Omental fat pad (tissue), 4 donors: ENCODE measurements around the gene ARHGAP9. TPM values are rescaled to one million over a fixed set of nuclear protein-coding genes. Genes with fewer than 3 reads are reported as not detected.
"Not testable (repeated sequence)": the region's sequence is repeated elsewhere in the genome, so short reads cannot be mapped to it uniquely, and the experiment has no call there.

ENCODE experiments used
- ATAC-seq: fragments of 150-250 bp; one replicate; pipeline ENCODE4 v1.9.1; 2016; ENCODE audit warnings: mild to moderate bottlenecking, moderate library complexity; ENCODE audit not compliant: low FRiP score
- DNase-seq: peaks from one replicate; pipeline ENCODE4 v3.0.0-alpha.2; 2019; ENCODE audit warnings: low spot score
- total RNA-seq, 4 donors: library from RNA; depleted of rRNA; stranded (reverse); fragments of >200 nt; gene quantifications; one replicate each; pipeline ENCODE4 v1.1.0, GENCODE V29; 2016
- TF ChIP-seq, protein P1 (sequence below), 3 donors: fragments of 450-650 bp; IDR thresholded peaks; one replicate each; pipeline ENCODE4 v1.5.1; 2016 to 2017; ENCODE audit warnings: antibody characterized with exemption in 3 of 3, mild to moderate bottlenecking in 3 of 3, moderate library complexity in 2 of 3

Gene ARHGAP9
- total RNA-seq, 4 donors from 2014 or later, result 13.8 to 85.6 (median 29.8) TPM

GRCh38 chr12:57497223-57498131 lies 17.8 kb upstream of the ARHGAP9 start:
- ATAC-seq (no peak), DNase-seq (no peak)

GRCh38 chr12:57496822-57497221 lies 17.2 kb upstream of the ARHGAP9 start:
- ATAC-seq, result no peak
- TF ChIP-seq, protein P1, sequence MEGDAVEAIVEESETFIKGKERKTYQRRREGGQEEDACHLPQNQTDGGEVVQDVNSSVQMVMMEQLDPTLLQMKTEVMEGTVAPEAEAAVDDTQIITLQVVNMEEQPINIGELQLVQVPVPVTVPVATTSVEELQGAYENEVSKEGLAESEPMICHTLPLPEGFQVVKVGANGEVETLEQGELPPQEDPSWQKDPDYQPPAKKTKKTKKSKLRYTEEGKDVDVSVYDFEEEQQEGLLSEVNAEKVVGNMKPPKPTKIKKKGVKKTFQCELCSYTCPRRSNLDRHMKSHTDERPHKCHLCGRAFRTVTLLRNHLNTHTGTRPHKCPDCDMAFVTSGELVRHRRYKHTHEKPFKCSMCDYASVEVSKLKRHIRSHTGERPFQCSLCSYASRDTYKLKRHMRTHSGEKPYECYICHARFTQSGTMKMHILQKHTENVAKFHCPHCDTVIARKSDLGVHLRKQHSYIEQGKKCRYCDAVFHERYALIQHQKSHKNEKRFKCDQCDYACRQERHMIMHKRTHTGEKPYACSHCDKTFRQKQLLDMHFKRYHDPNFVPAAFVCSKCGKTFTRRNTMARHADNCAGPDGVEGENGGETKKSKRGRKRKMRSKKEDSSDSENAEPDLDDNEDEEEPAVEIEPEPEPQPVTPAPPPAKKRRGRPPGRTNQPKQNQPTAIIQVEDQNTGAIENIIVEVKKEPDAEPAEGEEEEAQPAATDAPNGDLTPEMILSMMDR (IDR thresholded peaks at IDR 0.05), result no peak
- no peak for DNase-seq

More at GRCh38 chr12:57497223-57498131, 17.8 kb upstream of the ARHGAP9 start:
- TF ChIP-seq, protein P1 (IDR thresholded peaks at IDR 0.05), result no peak

DNA sequence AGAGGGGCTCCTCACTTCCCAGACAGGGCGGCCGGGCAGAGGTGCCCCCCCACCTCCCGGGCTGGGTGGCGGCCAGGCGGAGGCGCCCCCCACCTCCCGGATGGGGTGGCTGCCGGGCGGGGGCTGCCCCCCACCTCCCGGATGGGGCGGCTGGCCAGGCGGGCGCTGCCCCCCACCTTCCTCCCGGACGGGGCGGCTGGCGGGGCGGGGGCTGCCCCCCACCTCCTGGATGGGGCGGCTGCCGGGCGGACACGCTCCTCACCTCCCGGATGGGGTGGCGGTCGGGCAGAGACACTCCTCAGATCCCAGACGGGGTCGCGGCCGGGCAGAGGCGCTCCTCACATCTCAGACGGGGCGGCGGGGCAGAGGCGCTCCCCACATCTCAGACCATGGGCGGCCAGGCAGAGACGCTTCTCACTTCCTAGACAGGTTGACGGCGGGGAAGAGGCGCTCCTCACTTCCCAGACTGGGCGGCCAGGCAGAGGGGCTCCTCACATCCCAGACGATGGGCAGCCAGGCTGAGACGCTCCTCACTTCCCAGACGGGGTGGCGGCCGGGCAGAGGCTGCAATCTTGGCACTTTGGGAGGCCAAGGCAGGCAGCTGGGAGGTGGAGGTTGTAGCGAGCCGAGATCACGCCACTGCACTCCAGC lies 15.5 kb upstream of the ARHGAP9 start:
- not testable (repeated sequence) for ATAC-seq, DNase-seq

DNA sequence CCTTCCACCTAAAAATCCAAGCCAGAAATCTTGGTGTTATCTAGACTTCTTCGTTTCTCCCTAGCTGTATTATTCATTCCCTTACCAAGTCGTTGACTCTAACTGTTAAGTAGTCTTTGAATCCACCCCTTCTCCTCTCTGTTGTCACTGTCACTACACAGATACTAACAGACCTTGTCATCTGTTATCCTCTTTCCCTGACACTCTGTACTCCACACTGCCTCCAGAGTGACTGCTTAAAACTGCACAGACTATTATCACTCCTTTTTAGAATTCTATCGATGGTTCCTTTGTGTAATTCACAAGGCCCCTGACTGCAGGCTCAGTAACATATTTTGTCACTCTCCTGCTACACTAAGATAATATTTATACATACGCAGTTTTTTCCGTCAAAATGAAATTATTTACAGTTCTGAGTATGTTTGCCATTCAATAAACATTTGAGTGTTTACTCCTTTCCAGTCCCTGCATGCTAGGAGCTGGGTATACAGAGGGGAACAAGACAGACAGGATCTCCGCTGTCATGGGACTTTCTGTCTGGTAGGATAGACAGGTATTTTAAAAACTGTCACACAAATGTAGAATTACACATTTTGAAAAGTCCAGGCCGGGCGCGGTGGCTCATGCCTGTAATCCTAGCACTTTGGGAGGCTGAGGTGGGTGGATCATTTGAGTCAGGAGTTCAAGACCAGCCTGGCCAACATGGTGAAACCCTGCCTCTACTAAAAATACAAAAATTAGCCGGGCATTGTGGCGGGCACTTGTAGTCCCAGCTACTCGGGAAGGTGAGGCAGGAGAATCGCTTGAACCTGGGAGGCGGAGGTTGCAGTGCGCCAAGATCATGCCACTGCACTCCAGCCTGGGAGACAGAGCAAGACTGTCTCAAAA lies 12.0 kb upstream of the ARHGAP9 start:
- DNase-seq (no peak), ATAC-seq (no peak)
- TF ChIP-seq, protein P1 (IDR thresholded peaks at IDR 0.05), result no peak

GRCh38 chr12:57490126-57490525 lies 10.5 kb upstream of the ARHGAP9 start:
- DNase-seq, result no peak
- ATAC-seq, result no peak
- TF ChIP-seq, protein P1 (IDR thresholded peaks at IDR 0.05), result no peak

DNA sequence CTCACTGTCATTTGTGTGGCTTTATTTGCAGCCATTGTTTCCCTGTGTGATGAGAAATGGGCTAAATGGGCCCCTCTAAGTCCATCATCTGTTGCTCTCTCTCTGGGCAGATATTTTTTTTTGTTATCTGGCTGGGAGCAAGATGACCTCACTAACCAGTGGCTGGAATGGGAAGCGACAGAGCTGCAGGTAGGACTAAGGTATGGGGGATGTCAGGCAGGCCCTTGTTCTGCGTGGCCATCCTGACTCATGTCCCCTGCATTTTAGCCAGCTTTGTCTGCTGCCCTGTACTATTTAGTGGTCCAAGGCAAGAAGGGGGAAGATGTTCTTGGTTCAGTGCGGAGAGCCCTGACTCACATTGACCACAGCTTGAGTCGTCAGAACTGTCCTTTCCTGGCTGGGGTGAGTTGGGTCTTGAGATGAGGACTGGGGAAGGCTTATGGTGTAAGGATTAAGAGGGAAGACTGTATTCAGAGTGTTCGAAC lies 9.5 kb upstream of the ARHGAP9 start:
- TF ChIP-seq, protein P1 (IDR thresholded peaks at IDR 0.05), result no peak
- no peak for ATAC-seq
- no peak for DNase-seq
